Measurements from ENCODE around the gene MMP11. TPM values are rescaled to one million over a fixed set of nuclear protein-coding genes. Genes with fewer than 3 reads are reported as not detected.

The MMP11 gene
- total and polyA plus RNA-seq, 4 donors = 0.33 to 33.7 (median 0.61) TPM

Other genes with a start within 250 kb of the MMP11 start
- gene IGLL1, start 192.6 kb upstream of the MMP11 start, total RNA-seq = 10 to 100 TPM in 1 of 2 donors, not detected in 1; 17.4 TPM
- not detected for gene IGLL1, start 192.6 kb upstream of the MMP11 start, polyA plus RNA-seq
- gene DRICH1, start 140.5 kb upstream of the MMP11 start, total RNA-seq = under 1 TPM; 0.08 to 0.33 TPM
- gene DRICH1, start 140.5 kb upstream of the MMP11 start, polyA plus RNA-seq = not detected
- 1 to 10 TPM in 1 of 2 donors, under 1 TPM in 1; 0.75 to 6.2 TPM for gene RGL4, start 81.8 kb upstream of the MMP11 start, total RNA-seq
- under 1 TPM; 0.25 to 0.37 TPM for gene RGL4, start 81.8 kb upstream of the MMP11 start, polyA plus RNA-seq
- 1 to 10 TPM; 1.2 to 1.9 TPM for gene ZNF70, start 21.7 kb upstream of the MMP11 start, total RNA-seq
- under 1 TPM; 0.14 to 0.20 TPM for gene ZNF70, start 21.7 kb upstream of the MMP11 start, polyA plus RNA-seq
- 1 to 10 TPM in 1 of 2 donors, not detected in 1; 3.2 TPM for gene VPREB3, start 18.4 kb upstream of the MMP11 start, total RNA-seq
- 1 to 10 TPM in 1 of 2 donors, under 1 TPM in 1; 0.69 to 1.8 TPM for gene VPREB3, start 18.4 kb upstream of the MMP11 start, polyA plus RNA-seq
- gene C22orf15, start 9.9 kb upstream of the MMP11 start, total RNA-seq = under 1 TPM; 0.14 to 0.17 TPM
- under 1 TPM; 0.03 to 0.10 TPM for gene C22orf15, start 9.9 kb upstream of the MMP11 start, polyA plus RNA-seq
- gene CHCHD10, start 4.9 kb upstream of the MMP11 start, total RNA-seq = 10 to 100 TPM; 13.4 to 24.0 TPM
- 100 to 1,000 TPM; 254 to 784 TPM for gene CHCHD10, start 4.9 kb upstream of the MMP11 start, polyA plus RNA-seq
- 10 to 100 TPM; 15.1 to 19.4 TPM for gene SMARCB1, start 14.1 kb downstream of the MMP11 start, total RNA-seq
- 10 to 100 TPM; 18.8 to 22.5 TPM for gene SMARCB1, start 14.1 kb downstream of the MMP11 start, polyA plus RNA-seq
- 1 to 10 TPM; 1.0 to 4.5 TPM for gene DERL3, start 66.2 kb downstream of the MMP11 start, total RNA-seq
- 1 to 10 TPM; 3.3 to 9.3 TPM for gene DERL3, start 66.2 kb downstream of the MMP11 start, polyA plus RNA-seq
- 1 to 10 TPM; 5.0 to 9.0 TPM for gene SLC2A11, start 85.0 kb downstream of the MMP11 start, total RNA-seq
- gene SLC2A11, start 85.0 kb downstream of the MMP11 start, polyA plus RNA-seq = 1 to 10 TPM; 3.4 to 3.5 TPM
- 100 to 1,000 TPM; 108 to 207 TPM for gene MIF, start 121.5 kb downstream of the MMP11 start, total RNA-seq
- 1,000 to 10,000 TPM in 1 of 2 donors, 100 to 1,000 TPM in 1; 399 to 1,047 TPM for gene MIF, start 121.5 kb downstream of the MMP11 start, polyA plus RNA-seq
- 10 to 100 TPM in 1 of 2 donors, 1 to 10 TPM in 1; 8.0 to 12.7 TPM for gene GSTT2B, start 188.3 kb downstream of the MMP11 start, total RNA-seq
- 10 to 100 TPM in 1 of 2 donors, 1 to 10 TPM in 1; 9.9 to 16.8 TPM for gene GSTT2B, start 188.3 kb downstream of the MMP11 start, polyA plus RNA-seq
- gene DDTL, start 194.0 kb downstream of the MMP11 start, total RNA-seq = 1 to 10 TPM; 6.3 to 9.5 TPM
- 10 to 100 TPM in 1 of 2 donors, 1 to 10 TPM in 1; 7.0 to 18.7 TPM for gene DDTL, start 194.0 kb downstream of the MMP11 start, polyA plus RNA-seq
- gene DDT, start 201.6 kb downstream of the MMP11 start, total RNA-seq = 100 to 1,000 TPM; 352 to 460 TPM
- gene DDT, start 201.6 kb downstream of the MMP11 start, polyA plus RNA-seq = 1,000 to 10,000 TPM; 1,143 to 1,291 TPM
- under 1 TPM; 0.19 to 0.92 TPM for gene GSTT2, start 207.3 kb downstream of the MMP11 start, total RNA-seq
- gene GSTT2, start 207.3 kb downstream of the MMP11 start, polyA plus RNA-seq = 1 to 10 TPM in 1 of 2 donors, under 1 TPM in 1; 0.37 to 1.2 TPM
- not detected for gene GSTT4, start 232.6 kb downstream of the MMP11 start, total RNA-seq
- not detected for gene GSTT4, start 232.6 kb downstream of the MMP11 start, polyA plus RNA-seq
- gene CABIN1, start 238.5 kb downstream of the MMP11 start, total RNA-seq = 10 to 100 TPM; 15.4 to 27.8 TPM
- 1 to 10 TPM; 6.8 to 9.3 TPM for gene CABIN1, start 238.5 kb downstream of the MMP11 start, polyA plus RNA-seq

Measured in liver (tissue), 4 donors.